PC-3 (cell line): Measurements from ENCODE around the gene SNRNP27. TPM values are rescaled to one million over a fixed set of nuclear protein-coding genes. Genes with fewer than 3 reads are reported as not detected.
"Not testable (repeated sequence)": the region's sequence is repeated elsewhere in the genome, so short reads cannot be mapped to it uniquely, and the experiment has no call there.

Source experiments
- ATAC-seq: fragments of 200-7000 bp; cut with Tn5 transposase; 2 replicates; pipeline ENCODE4 v1.9.1; 2020; ENCODE audit warnings: mild to moderate bottlenecking, moderate library complexity
- BruUV-seq: library from RNA; stranded (reverse); fragments of 400-500 nt; replicated peaks from 2 replicates; lab custom pipeline; 2021; lab: Mats Ljungman, UMichigan
- CTCF ChIA-PET: fragments of 300-600 bp; sonication (Branson Sonifier 250); formaldehyde crosslinking; loops from one replicate; lab custom pipeline; 2022; ENCODE audit warnings: antibody characterized with exemption; lab: Charles Lee
- POLR2A ChIA-PET: fragments of 300-600 bp; sonication (Branson Sonifier 250); formaldehyde crosslinking; loops from one replicate; lab custom pipeline; 2022; ENCODE audit warnings: antibody characterized with exemption; ENCODE audit not compliant: unreplicated experiment; lab: Charles Lee
- DNase-seq: peaks from one replicate; pipeline ENCODE4 v3.0.0-alpha.2; 2015
- H2AFZ ChIP-seq: fragments of 300-600 bp; sonication (generic); 2 replicates; pipeline ENCODE4 v1.6.0; 2016; ENCODE audit warnings: antibody characterized with exemption, low read length
- H3F3A ChIP-seq: fragments of 300-600 bp; sonication (generic); one replicate; pipeline ENCODE4 v1.6.0; 2017; ENCODE audit warnings: antibody characterized with exemption, low read length, control low read depth, mild to moderate bottlenecking; ENCODE audit not compliant: unreplicated experiment
- H3K27ac ChIP-seq: fragments of 300-600 bp; sonication (generic); 2 replicates; pipeline ENCODE4 v1.5.1; 2016; ENCODE audit warnings: mild to moderate bottlenecking, low read length
- H3K27me3 ChIP-seq: fragments of 300-600 bp; sonication (generic); 2 replicates; pipeline ENCODE4 v1.6.1; 2016; ENCODE audit warnings: low read length, mixed read lengths
- H3K36me3 ChIP-seq: fragments of 300-600 bp; sonication (generic); 2 replicates; pipeline ENCODE4 v1.6.1; 2016; ENCODE audit warnings: low read depth, mixed run types, low read length, mixed read lengths
- H3K4me1 ChIP-seq: fragments of 300-600 bp; sonication (generic); 2 replicates; pipeline ENCODE4 v1.5.1; 2016; ENCODE audit warnings: low read length; ENCODE audit not compliant: insufficient read depth
- H3K4me2 ChIP-seq: fragments of 300-600 bp; sonication (generic); 2 replicates; pipeline ENCODE4 v1.6.0; 2016; ENCODE audit warnings: low read length
- H3K4me3 ChIP-seq: fragments of 300-600 bp; sonication (generic); 2 replicates; pipeline ENCODE4 v1.5.1; 2016; ENCODE audit warnings: mild to moderate bottlenecking, low read length, mixed read lengths
- H3K79me2 ChIP-seq: fragments of 300-600 bp; sonication (generic); 2 replicates; pipeline ENCODE4 v1.6.1; 2017; ENCODE audit warnings: low read length, mixed read lengths
- H3K9ac ChIP-seq: fragments of 300-600 bp; sonication (generic); 2 replicates; pipeline ENCODE4 v1.6.0; 2016; ENCODE audit warnings: mild to moderate bottlenecking, low read length
- H3K9me2 ChIP-seq: fragments of 300-600 bp; sonication (generic); replicated peaks from 2 replicates; pipeline ENCODE4 v1.6.1; 2016; ENCODE audit warnings: mixed run types, low read length, mixed read lengths
- H3K9me3 ChIP-seq: fragments of 300-600 bp; sonication (generic); 2 replicates; pipeline ENCODE4 v1.6.1; 2016; ENCODE audit warnings: low read length, mixed read lengths
- H4K20me1 ChIP-seq: fragments of 300-600 bp; sonication (generic); 2 replicates; pipeline ENCODE4 v1.6.1; 2016; ENCODE audit warnings: low read length, mixed read lengths
- CTCF ChIP-seq: fragments of 300-600 bp; sonication (generic); conservative IDR thresholded peaks from 2 replicates; pipeline ENCODE4 v1.5.1; 2017; ENCODE audit warnings: antibody characterized with exemption, low read depth, mild to moderate bottlenecking, low read length
- EZH2 ChIP-seq: fragments of 300-600 bp; sonication (generic); IDR thresholded peaks from one replicate; pipeline ENCODE4 v1.6.1; 2017; ENCODE audit warnings: antibody characterized with exemption, mild to moderate bottlenecking, low read length; ENCODE audit not compliant: unreplicated experiment
- EZH2phosphoT487 ChIP-seq: fragments of 300-600 bp; sonication (generic); IDR thresholded peaks from 2 replicates; pipeline ENCODE4 v1.6.1; 2018; ENCODE audit warnings: mild to moderate bottlenecking, antibody characterized with exemption, low read length, borderline replicate concordance
- intact Hi-C: fragments of 100-400 bp; cut with micrococcal nuclease; formaldehyde crosslinking; loops from 2 replicates; pipeline ENCODE4 v1.9.0; 2023
- total RNA-seq: library from RNA; depleted of rRNA; stranded (reverse); fragments of >200 nt; gene quantifications from 2 replicates; pipeline ENCODE4 v1.2.3, GENCODE V29; 2014

Gene SNRNP27
- total RNA-seq, 1 experiment from 2014 or later, result 44.1 TPM

GRCh38 chr2:69950241-69950640 lies 56.5 kb downstream of the SNRNP27 start:
- H3K27ac ChIP-seq, result no peak overlapping the region
- POLR2A ChIA-PET, result no interaction called here
- TF ChIP-seq EZH2 (no peak), CTCF (no peak), EZH2phosphoT487 (no peak)
- H3K79me2 ChIP-seq, result no peaks in the 10 kb centered on the region
- CTCF ChIA-PET, result no interaction called here
- peaks cover 31% of the 10 kb centered on the region for H3K4me1 ChIP-seq
- H3K4me3 ChIP-seq, result no peak overlapping the region
- intact Hi-C loops, result no loop called here
- no peaks in the 10 kb centered on the region for H3K36me3 ChIP-seq
- H3F3A ChIP-seq, result peaks cover 12% of the 10 kb centered on the region
- no peak for DNase-seq
- no peaks in the 10 kb centered on the region for H4K20me1 ChIP-seq
- no peak overlapping the region for H3K9ac ChIP-seq
- no peak for ATAC-seq
- no peak overlapping the region for H3K4me2 ChIP-seq
- no peaks in the 10 kb centered on the region for H3K9me3 ChIP-seq
- H3K27me3 ChIP-seq, result no peaks in the 10 kb centered on the region
- BruUV-seq, result no TSS peak
- H2AFZ ChIP-seq, result no peak overlapping the region
- no peaks in the 10 kb centered on the region for H3K9me2 ChIP-seq

GRCh38 chr2:69950671-69951070 lies 56.9 kb downstream of the SNRNP27 start:
- ATAC-seq, H3K27me3 ChIP-seq, H3K9ac ChIP-seq, H3K4me2 ChIP-seq, H3K27ac ChIP-seq, CTCF ChIA-PET, H3K4me3 ChIP-seq, H3K9me3 ChIP-seq, BruUV-seq, H3K36me3 ChIP-seq, intact Hi-C loops, POLR2A ChIA-PET, H3F3A ChIP-seq, H2AFZ ChIP-seq, H3K9me2 ChIP-seq, H4K20me1 ChIP-seq, H3K79me2 ChIP-seq, DNase-seq: not testable (repeated sequence)
- peaks cover 26% of the 10 kb centered on the region for H3K4me1 ChIP-seq

- H3K27me3 ChIP-seq, result no peaks in the 10 kb centered on the region
- H3K4me2 ChIP-seq, result no peak overlapping the region
- H3F3A ChIP-seq, result no peaks in the 10 kb centered on the region
- H3K27ac ChIP-seq, result no peak overlapping the region
- H3K4me3 ChIP-seq, result no peak overlapping the region
- no peaks in the 10 kb centered on the region for H3K79me2 ChIP-seq
- no peaks in the 10 kb centered on the region for H3K9me3 ChIP-seq
- H3K36me3 ChIP-seq, result no peaks in the 10 kb centered on the region
- CTCF ChIA-PET, result no interaction called here
- TF ChIP-seq EZH2 (no peak), CTCF (no peak), EZH2phosphoT487 (no peak)
- no peak overlapping the region for H3K9ac ChIP-seq
- POLR2A ChIA-PET, result no interaction called here
- ATAC-seq (no peak), DNase-seq (no peak)
- BruUV-seq, result no TSS peak
- H3K4me1 ChIP-seq, result peaks cover 8% of the 10 kb centered on the region
- H2AFZ ChIP-seq, result no peak overlapping the region
- intact Hi-C loops, result no loop called here
- no peaks in the 10 kb centered on the region for H4K20me1 ChIP-seq
- no peaks in the 10 kb centered on the region for H3K9me2 ChIP-seq
Measured at GRCh38 chr2:69952336-69953115, 58.8 kb downstream of the SNRNP27 start.
